IMR-90 (cell line): ENCODE measurements around the gene SLC34A2. TPM values are rescaled to one million over a fixed set of nuclear protein-coding genes. Genes with fewer than 3 reads are reported as not detected.

Experiments used
- ATAC-seq: fragments of 200-7000 bp; cut with Tn5 transposase; 2 replicates; pipeline ENCODE4 v1.9.1; 2020; ENCODE audit warnings: low read depth, mild to moderate bottlenecking, moderate library complexity
- BruUV-seq: library from RNA; stranded (reverse); fragments of 400-500 nt; replicated peaks from 2 replicates; lab custom pipeline; 2021; lab: Mats Ljungman, UMichigan
- CTCF ChIA-PET: fragments of 300-600 bp; formaldehyde crosslinking; extraction: SDS; loops from one replicate; lab custom pipeline; 2021; ENCODE audit warnings: antibody characterized with exemption; lab: Yijun Ruan, JAX
- POLR2A ChIA-PET: fragments of 300-600 bp; sonication (Branson Sonifier 250); formaldehyde crosslinking; loops from one replicate; lab custom pipeline; 2022; ENCODE audit warnings: antibody characterized with exemption; ENCODE audit not compliant: unreplicated experiment; lab: Charles Lee
- DNase-seq: peaks from one replicate; pipeline ENCODE4 v3.0.0; 2013
- H2AFZ ChIP-seq: replicated peaks from 2 replicates; pipeline ENCODE3; 2013; ENCODE audit warnings: low read length, mild to moderate bottlenecking; ENCODE audit not compliant: poor library complexity
- H2AK5ac ChIP-seq: 2 replicates; pipeline ENCODE4 v1.6.1; 2013; ENCODE audit warnings: low read depth, low read length, inconsistent platforms
- H2AK9ac ChIP-seq: replicated peaks from 2 replicates; pipeline ENCODE3; 2013; ENCODE audit warnings: mild to moderate bottlenecking, low read depth, low read length, moderate library complexity; ENCODE audit not compliant: poor library complexity
- H2BK120ac ChIP-seq: 2 replicates; pipeline ENCODE4 v1.6.1; 2013; ENCODE audit warnings: low read depth, low read length, inconsistent platforms
- H2BK15ac ChIP-seq: 3 replicates; pipeline ENCODE4 v1.6.1; 2013; ENCODE audit warnings: low read depth, low read length, inconsistent platforms
- H2BK20ac ChIP-seq: 2 replicates; pipeline ENCODE4 v1.6.1; 2013; ENCODE audit warnings: low read depth, mild to moderate bottlenecking, inconsistent platforms, low read length, moderate library complexity
- H2BK5ac ChIP-seq: 2 replicates; pipeline ENCODE4 v1.6.1; 2013; ENCODE audit warnings: mild to moderate bottlenecking, low read depth, low read length, inconsistent platforms; ENCODE audit not compliant: poor library complexity, severe bottlenecking
- H3K14ac ChIP-seq: replicated peaks from 2 replicates; pipeline ENCODE4 v1.6.1; 2013; ENCODE audit warnings: low read depth, low read length, inconsistent platforms
- H3K18ac ChIP-seq: 2 replicates; pipeline ENCODE4 v1.6.1; 2013; ENCODE audit warnings: low read depth, low read length, control low read depth
- H3K23ac ChIP-seq: 2 replicates; pipeline ENCODE4 v1.6.1; 2013; ENCODE audit warnings: low read depth, low read length, inconsistent platforms
- H3K27ac ChIP-seq: 2 replicates; pipeline ENCODE4 v1.5.1; 2013; ENCODE audit warnings: mild to moderate bottlenecking, control low read depth, low read length; ENCODE audit not compliant: insufficient read depth
- H3K27me3 ChIP-seq: 2 replicates; pipeline ENCODE4 v1.6.1; 2013; ENCODE audit warnings: low read length; ENCODE audit not compliant: control insufficient read depth, insufficient read depth
- H3K36me3 ChIP-seq: 2 replicates; pipeline ENCODE4 v1.6.1; 2013; ENCODE audit warnings: low read length, mixed read lengths; ENCODE audit not compliant: control insufficient read depth, insufficient read depth
- H3K4ac ChIP-seq: 2 replicates; pipeline ENCODE4 v1.6.1; 2013; ENCODE audit warnings: low read depth, low read length, inconsistent platforms
- H3K4me1 ChIP-seq: 2 replicates; pipeline ENCODE4 v1.6.1; 2013; ENCODE audit warnings: low read length, mixed read lengths; ENCODE audit not compliant: control insufficient read depth, insufficient read depth
- H3K4me2 ChIP-seq: 2 replicates; pipeline ENCODE4 v1.6.1; 2013; ENCODE audit warnings: low read depth, mild to moderate bottlenecking, control low read depth, low read length, moderate library complexity
- H3K4me3 ChIP-seq: 2 replicates; pipeline ENCODE4 v1.5.1; 2013; ENCODE audit warnings: low read depth, mild to moderate bottlenecking, control low read depth, low read length, moderate library complexity; ENCODE audit not compliant: insufficient read depth
- H3K56ac ChIP-seq: 2 replicates; pipeline ENCODE4 v1.6.1; 2013; ENCODE audit warnings: low read length, inconsistent platforms; ENCODE audit not compliant: insufficient read depth; ENCODE audit errors: extremely low read depth
- H3K79me1 ChIP-seq, 2 experiments: 2 replicates each; pipeline ENCODE4 v1.6.1; 2013; ENCODE audit warnings: low read length in 2 of 2, inconsistent platforms in 1 of 2, low read depth in 1 of 2
- H3K9ac ChIP-seq: 2 replicates; pipeline ENCODE4 v1.6.1; 2013; ENCODE audit warnings: low read depth, low read length, control low read depth
- H3K9me1 ChIP-seq: 2 replicates; pipeline ENCODE4 v1.6.1; 2013; ENCODE audit warnings: low read length, inconsistent platforms; ENCODE audit not compliant: insufficient read depth
- H3K9me3 ChIP-seq: 2 replicates; pipeline ENCODE4 v1.6.1; 2013; ENCODE audit warnings: low read length; ENCODE audit not compliant: control insufficient read depth, insufficient read depth
- H4K20me1 ChIP-seq: 2 replicates; pipeline ENCODE4 v1.6.1; 2013; ENCODE audit warnings: low read length, inconsistent platforms; ENCODE audit not compliant: insufficient read depth
- H4K5ac ChIP-seq: 2 replicates; pipeline ENCODE4 v1.6.1; 2013; ENCODE audit warnings: mild to moderate bottlenecking, low read depth, low read length, control low read depth
- H4K8ac ChIP-seq, 2 experiments: 2 replicates each; pipeline ENCODE4 v1.6.1; 2013; ENCODE audit warnings: low read depth in 2 of 2, low read length in 2 of 2, control low read depth in 1 of 2, inconsistent platforms in 1 of 2
- H4K91ac ChIP-seq: 2 replicates; pipeline ENCODE4 v1.6.1; 2013; ENCODE audit warnings: low read depth, low read length, inconsistent platforms; ENCODE audit not compliant: insufficient read depth
- CEBPB ChIP-seq: IDR thresholded peaks from 2 replicates; pipeline ENCODE4 v1.6.1; 2012; ENCODE audit warnings: low read depth, low read length, improper control_type of control experiment
- FOS ChIP-seq: fragments of 150-350 bp; IDR thresholded peaks from 2 replicates; pipeline ENCODE4 v1.6.1; 2016; ENCODE audit warnings: low read depth, low read length
- MAFK ChIP-seq: IDR thresholded peaks from 2 replicates; pipeline ENCODE4 v1.6.1; 2012; ENCODE audit warnings: low read depth, low read length, improper control_type of control experiment
- NFE2L2 ChIP-seq: fragments of 150-350 bp; IDR thresholded peaks from 2 replicates; pipeline ENCODE4 v1.6.1; 2016; ENCODE audit warnings: low read depth, mild to moderate bottlenecking, low read length
- RCOR1 ChIP-seq: IDR thresholded peaks from 2 replicates; pipeline ENCODE4 v1.6.1; 2012; ENCODE audit warnings: mild to moderate bottlenecking, low read length, improper control_type of control experiment; ENCODE audit not compliant: insufficient replicate concordance
- WGBS, 2 experiments: methylation state at CpG; one replicate each; pipeline versions ENCODE4 v1.1.5 to v1.1.7; 2013; ENCODE audit warnings: missing lambda C conversion rate in 2 of 2; ENCODE audit not compliant: insufficient read length in 1 of 2; ENCODE audit errors: extremely low coverage in 2 of 2; 5-methylcytosine and 5-hydroxymethylcytosine counted together
- dilution Hi-C: fragments of 300-500 bp; cut with HindIII; formaldehyde crosslinking; loops from one replicate; pipeline ENCODE4 v1.14.3; 2018; ENCODE audit warnings: low sequenced_read_pairs; ENCODE audit not compliant: unreplicated experiment
- in situ Hi-C: fragments of 300-500 bp; cut with MboI; formaldehyde crosslinking; loops from 3 replicates; pipeline ENCODE4 v1.14.3; 2019; ENCODE audit warnings: low sequenced_read_pairs, inconsistent platforms, mixed read lengths
- intact Hi-C: fragments of 100-400 bp; cut with micrococcal nuclease; formaldehyde crosslinking; loops from 2 replicates; pipeline ENCODE4 v1.10.0; 2022
- polyA plus RNA-seq, 3 experiments: library from polyadenylated mRNA; depleted of rRNA; stranded (reverse); fragments of >200 nt; gene quantifications; 2 replicates each; pipeline ENCODE4 v1.2.3, GENCODE V29; 2012; ENCODE audit warnings: low replicate concordance in 1 of 3
- total RNA-seq: library from RNA; depleted of rRNA; stranded (reverse); fragments of >200 nt; gene quantifications from 2 replicates; pipeline ENCODE4 v1.2.3, GENCODE V29; 2012
- TF ChIP-seq, protein P1 (sequence below): conservative IDR thresholded peaks from 2 replicates; pipeline ENCODE4 v1.5.1; 2012; ENCODE audit warnings: mild to moderate bottlenecking, low read depth, low read length, improper control_type of control experiment
- TF ChIP-seq, protein P2 (sequence below): fragments of 150-350 bp; IDR thresholded peaks from 2 replicates; pipeline ENCODE4 v1.6.1; 2017; ENCODE audit warnings: mild to moderate bottlenecking, antibody characterized with exemption, low read length, low read depth

Gene SLC34A2
- total and polyA plus RNA-seq, 2 of the 4 experiments (the other 2 are of a cell fraction): not detected

DNA sequence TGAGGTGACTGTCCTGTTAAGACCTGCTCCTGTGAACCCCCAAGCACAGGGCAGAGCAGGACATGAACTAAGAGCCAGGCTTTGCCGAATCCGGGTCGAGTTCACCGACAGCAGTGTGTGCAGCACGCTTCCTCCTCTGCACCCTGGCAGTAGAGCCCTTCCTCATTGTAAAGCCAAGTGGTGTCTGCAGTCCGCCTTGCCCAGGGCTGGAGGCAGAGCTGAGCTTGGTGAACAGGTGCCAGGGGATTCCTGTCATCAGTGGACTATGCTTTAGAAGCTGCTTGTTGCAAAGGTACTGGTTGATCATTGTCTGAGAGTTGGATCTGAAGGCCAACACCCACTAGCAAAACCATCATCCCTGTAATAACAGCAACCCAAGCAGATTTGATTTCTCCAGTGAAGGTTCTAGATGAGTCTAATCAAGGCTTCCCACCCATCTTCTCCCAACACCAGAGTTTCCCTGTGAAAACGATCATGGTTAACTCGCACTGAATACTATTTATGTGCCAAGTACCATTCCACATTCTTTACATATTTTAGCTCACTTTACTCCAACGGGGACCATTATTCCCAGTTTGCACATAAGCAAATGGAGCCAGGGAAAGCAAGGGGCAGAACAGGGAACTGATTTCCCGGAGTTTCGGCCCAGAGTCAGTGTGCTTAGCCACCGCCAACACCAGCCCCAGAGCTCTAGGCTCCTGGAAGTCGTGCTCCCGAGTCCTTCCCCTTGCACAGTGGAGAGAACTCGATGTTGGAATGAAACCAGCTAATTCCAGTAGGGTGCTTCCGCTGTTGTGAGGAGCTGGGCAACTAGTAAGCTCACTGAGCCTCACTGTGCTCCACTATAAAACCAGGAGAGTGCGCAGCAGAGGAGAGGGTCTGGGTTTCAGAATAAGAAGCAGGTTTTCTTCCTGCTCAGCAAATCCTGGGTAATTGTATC lies 1.4 kb upstream of the SLC34A2 start:
- Histone ChIP-seq H3K9ac (no peak overlapping the region), H4K8ac (no peak overlapping the region), H3K4ac (no peak overlapping the region), H4K91ac (no peak overlapping the region), H3K23ac (no peak overlapping the region), H3K4me3 (no peak overlapping the region), H4K5ac (no peak overlapping the region), H3K56ac (no peak overlapping the region), H2AK5ac (no peak overlapping the region), H2BK5ac (no peak overlapping the region), H3K9me3 (no peaks in the 10 kb centered on the region), H3K27ac (no peak overlapping the region), H2AK9ac (no peak overlapping the region), H3K4me1 (no peaks in the 10 kb centered on the region), H2BK20ac (no peak overlapping the region), H3K14ac (no peak overlapping the region), H3K18ac (no peak overlapping the region), H2AFZ (peak overlapping the region; percentile 41), H2BK120ac (no peak overlapping the region), H3K9me1 (no peaks in the 10 kb centered on the region), H2BK15ac (no peak overlapping the region), H3K4me2 (no peak overlapping the region), H3K27me3 (peaks cover 38% of the 10 kb centered on the region), H4K20me1 (no peaks in the 10 kb centered on the region), H3K79me1 (no peaks in the 10 kb centered on the region), H3K36me3 (no peaks in the 10 kb centered on the region)
- ChIA-PET CTCF (no interaction called here), POLR2A (no interaction called here)
- WGBS, 2 experiments: 65% methylated on average over 4 of the region's 17 CpGs; no CpG with 5 or more reads in 1 of the 2 experiments
- no peak for DNase-seq
- intact Hi-C loops (no loop called here), in situ Hi-C loops (no loop called here), dilution Hi-C loops (no loop called here)
- TF ChIP-seq NFE2L2 (no peak), FOS (no peak), MAFK (no peak), RCOR1 (no peak), CEBPB (no peak)
- TF ChIP-seq, protein P1, sequence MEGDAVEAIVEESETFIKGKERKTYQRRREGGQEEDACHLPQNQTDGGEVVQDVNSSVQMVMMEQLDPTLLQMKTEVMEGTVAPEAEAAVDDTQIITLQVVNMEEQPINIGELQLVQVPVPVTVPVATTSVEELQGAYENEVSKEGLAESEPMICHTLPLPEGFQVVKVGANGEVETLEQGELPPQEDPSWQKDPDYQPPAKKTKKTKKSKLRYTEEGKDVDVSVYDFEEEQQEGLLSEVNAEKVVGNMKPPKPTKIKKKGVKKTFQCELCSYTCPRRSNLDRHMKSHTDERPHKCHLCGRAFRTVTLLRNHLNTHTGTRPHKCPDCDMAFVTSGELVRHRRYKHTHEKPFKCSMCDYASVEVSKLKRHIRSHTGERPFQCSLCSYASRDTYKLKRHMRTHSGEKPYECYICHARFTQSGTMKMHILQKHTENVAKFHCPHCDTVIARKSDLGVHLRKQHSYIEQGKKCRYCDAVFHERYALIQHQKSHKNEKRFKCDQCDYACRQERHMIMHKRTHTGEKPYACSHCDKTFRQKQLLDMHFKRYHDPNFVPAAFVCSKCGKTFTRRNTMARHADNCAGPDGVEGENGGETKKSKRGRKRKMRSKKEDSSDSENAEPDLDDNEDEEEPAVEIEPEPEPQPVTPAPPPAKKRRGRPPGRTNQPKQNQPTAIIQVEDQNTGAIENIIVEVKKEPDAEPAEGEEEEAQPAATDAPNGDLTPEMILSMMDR: no peak
- TF ChIP-seq, protein P2, sequence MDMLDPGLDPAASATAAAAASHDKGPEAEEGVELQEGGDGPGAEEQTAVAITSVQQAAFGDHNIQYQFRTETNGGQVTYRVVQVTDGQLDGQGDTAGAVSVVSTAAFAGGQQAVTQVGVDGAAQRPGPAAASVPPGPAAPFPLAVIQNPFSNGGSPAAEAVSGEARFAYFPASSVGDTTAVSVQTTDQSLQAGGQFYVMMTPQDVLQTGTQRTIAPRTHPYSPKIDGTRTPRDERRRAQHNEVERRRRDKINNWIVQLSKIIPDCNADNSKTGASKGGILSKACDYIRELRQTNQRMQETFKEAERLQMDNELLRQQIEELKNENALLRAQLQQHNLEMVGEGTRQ: no peak
- ATAC-seq: no peak
- no TSS peak for BruUV-seq
